ENCODE results near the gene ZNF790.

The ZNF790 gene

GRCh38 chr19:36771261-36772231 is 66.6 kb downstream of the ZNF790 start:
- DNase-seq = no peak
